Activated CD4-positive, alpha-beta T cell treated with anti-CD3 and anti-CD28 coated beads, Interleukin-2, amount 10 ng/mL, durations not matched to agents 7 days and 5 days (primary cell): ENCODE results near the gene SRC. TPM values are rescaled to one million over a fixed set of nuclear protein-coding genes. Genes with fewer than 3 reads are reported as not detected.
A peak's percentile ranks its signal among the peaks of the same experiment; 100 is the strongest.

Experiments
- CTCF ChIA-PET: fragments of 350-600 bp; sonication (Branson Sonifier 250); formaldehyde crosslinking; loops from one replicate; lab custom pipeline; 2021; ENCODE audit warnings: antibody characterized with exemption; lab: Charles Lee
- POLR2A ChIA-PET: fragments of 350-600 bp; sonication (Branson Sonifier 250); formaldehyde crosslinking; loops from one replicate; lab custom pipeline; 2021; ENCODE audit warnings: antibody characterized with exemption; lab: Charles Lee
- DNase-seq: peaks from one replicate; pipeline ENCODE4 v3.0.0-alpha.2; 2020
- H3K27ac Mint-ChIP-seq: one replicate; pipeline ENCODE4 v1.8.0; 2021; ENCODE audit warnings: mild to moderate bottlenecking, moderate library complexity, mixed read lengths
- H3K27me3 Mint-ChIP-seq: one replicate; pipeline ENCODE4 v1.8.0; 2021; ENCODE audit warnings: mixed read lengths
- H3K36me3 Mint-ChIP-seq: one replicate; pipeline ENCODE4 v1.8.0; 2021; ENCODE audit warnings: low read depth, mixed read lengths
- H3K4me1 Mint-ChIP-seq: one replicate; pipeline ENCODE4 v1.8.0; 2021; ENCODE audit warnings: mixed read lengths
- H3K4me3 Mint-ChIP-seq: one replicate; pipeline ENCODE4 v1.8.0; 2021; ENCODE audit warnings: mild to moderate bottlenecking, moderate library complexity, mixed read lengths
- H3K9me3 Mint-ChIP-seq: one replicate; pipeline ENCODE4 v1.8.0; 2021; ENCODE audit warnings: mixed read lengths
- total RNA-seq, 2 experiments: library from RNA; stranded (reverse); gene quantifications; one replicate each; pipeline ENCODE4 v1.2.3, GENCODE V29; 2021

The SRC gene
- 1 to 10 TPM; 2.1 to 2.6 TPM for total RNA-seq

- POLR2A ChIA-PET, result no interaction called here
- DNase-seq, result peak; percentile 45
- Mint-ChIP-seq H3K36me3 (no peaks in the 10 kb centered on the region), H3K9me3 (no peaks in the 10 kb centered on the region), H3K27ac (peak within 1 kb of the TSS; percentile 60), H3K4me3 (peak within 1 kb of the TSS; percentile 69), H3K27me3 (peaks cover 2% of the 10 kb centered on the region), H3K4me1 (peaks cover 21% of the 10 kb centered on the region)
- CTCF ChIA-PET, result interaction anchor here (0.6 kb wide), 1 partner anchor 138 kb away, joined by 4 read pairs; no protein-coding TSS in a partner anchor
Observed at GRCh38 chr20:37345339-37346235, at the start of gene SRC. SRC (plus strand) TSS chr20:37346140; CDS start chr20:37384154, 38,014 bp downstream.

DNA sequence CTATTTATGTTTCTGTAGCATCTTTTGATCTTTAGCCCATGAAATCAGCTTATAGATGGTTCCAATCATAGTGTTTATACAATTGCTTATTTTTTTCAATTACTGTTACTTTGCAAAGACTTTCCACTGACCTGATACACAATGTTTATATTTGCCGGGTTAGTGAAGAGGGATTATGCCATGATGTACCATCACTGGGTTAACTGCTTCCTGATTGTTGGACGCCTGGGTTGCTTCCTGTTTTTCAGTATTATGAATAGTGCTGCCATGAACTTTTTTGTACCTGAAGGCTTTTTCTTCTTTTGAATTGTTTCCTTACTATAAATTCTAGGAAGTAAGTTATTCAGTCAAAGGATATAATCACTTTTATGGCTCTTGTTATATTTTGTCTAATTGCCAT is 49.6 kb upstream of the SRC start:
- POLR2A ChIA-PET, result no interaction called here
- Mint-ChIP-seq H3K27ac (no peak overlapping the region), H3K36me3 (peaks cover 44% of the 10 kb centered on the region), H3K4me1 (peaks cover 42% of the 10 kb centered on the region), H3K9me3 (no peaks in the 10 kb centered on the region), H3K4me3 (no peak overlapping the region), H3K27me3 (no peaks in the 10 kb centered on the region)
- no peak for DNase-seq
- CTCF ChIA-PET, result interaction anchor here (0.6 kb wide), 2 partner anchors 254 to 696 kb away, joined by 3 read pairs; no protein-coding TSS in a partner anchor

DNA sequence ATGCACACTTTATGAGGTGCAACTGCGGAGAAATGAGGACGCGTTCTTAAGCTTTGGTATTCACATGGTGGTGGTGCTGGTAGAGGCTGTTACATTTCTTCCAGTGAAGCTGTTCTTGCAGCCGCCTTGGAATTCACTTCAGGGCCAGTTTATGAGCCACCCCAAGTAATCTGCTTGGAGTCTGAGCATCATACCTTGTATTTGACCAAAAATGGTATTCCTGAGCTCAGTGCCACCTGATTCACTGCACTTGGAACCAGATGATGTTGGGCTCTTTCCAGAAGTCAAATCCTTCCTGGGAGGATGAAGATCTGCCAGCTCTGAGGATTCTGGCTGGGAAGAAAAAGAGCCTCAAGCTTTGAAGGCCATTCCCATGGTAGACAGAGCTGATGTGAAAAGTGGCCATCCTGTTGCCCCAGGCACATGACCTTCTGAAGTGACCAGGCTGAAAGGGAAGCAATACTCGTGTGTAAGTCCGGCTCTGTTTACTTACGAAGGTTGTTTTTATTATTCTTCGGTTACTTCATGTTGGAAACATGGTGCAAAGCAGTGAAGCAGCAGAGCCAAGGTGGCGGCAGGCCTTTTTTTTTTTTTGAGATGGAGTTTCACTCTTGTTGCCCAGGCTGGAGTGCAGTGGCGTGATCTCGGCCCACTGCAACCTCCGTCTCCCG is 48.7 kb upstream of the SRC start:
- CTCF ChIA-PET, result interaction anchor here (0.9 kb wide), 1 partner anchor 15 kb away, joined by 3 read pairs; no protein-coding TSS in a partner anchor
- H3K36me3 Mint-ChIP-seq, result peaks cover 47% of the 10 kb centered on the region
- no peak for DNase-seq
- no peaks in the 10 kb centered on the region for H3K27me3 Mint-ChIP-seq
- POLR2A ChIA-PET, result no interaction called here
- no peak overlapping the region for H3K27ac Mint-ChIP-seq
- H3K9me3 Mint-ChIP-seq, result no peaks in the 10 kb centered on the region
- H3K4me3 Mint-ChIP-seq, result no peak overlapping the region
- peaks cover 37% of the 10 kb centered on the region for H3K4me1 Mint-ChIP-seq

DNA sequence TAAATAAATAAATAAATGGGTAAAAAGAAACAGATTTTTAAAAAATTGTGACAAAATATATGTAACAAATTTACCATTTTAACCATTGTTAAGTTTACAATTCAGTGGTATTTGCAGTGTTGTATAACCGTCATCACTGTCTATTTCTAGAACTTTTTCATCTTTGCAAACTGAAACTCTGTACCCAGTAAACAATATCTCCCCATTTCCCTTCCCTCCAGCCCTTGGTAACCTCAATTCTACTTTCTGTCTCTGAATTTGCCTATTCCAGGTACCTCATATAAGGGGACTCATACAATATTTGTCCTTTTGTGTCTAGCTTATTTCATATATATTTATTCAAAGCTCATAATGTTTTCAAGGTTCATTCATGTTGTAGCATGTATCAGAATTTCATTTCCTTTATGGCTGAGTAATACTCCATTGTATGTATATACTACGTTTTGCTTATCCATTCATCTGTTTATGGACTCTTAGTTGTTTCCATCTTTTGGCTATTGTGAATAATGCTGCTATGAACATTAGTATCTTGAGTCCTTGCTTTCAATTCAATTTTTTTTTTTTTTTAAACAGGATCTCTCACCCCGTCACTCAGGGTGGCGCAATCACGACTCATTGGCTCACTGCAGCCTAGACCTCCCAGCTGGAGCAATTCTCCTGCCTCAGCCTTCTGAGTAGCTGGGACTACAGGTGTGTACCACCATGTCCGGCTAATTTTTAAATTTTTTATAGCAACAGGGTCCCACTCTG is 47.6 kb upstream of the SRC start:
- no peaks in the 10 kb centered on the region for H3K9me3 Mint-ChIP-seq
- H3K4me1 Mint-ChIP-seq, result peaks cover 34% of the 10 kb centered on the region
- no peak overlapping the region for H3K4me3 Mint-ChIP-seq
- DNase-seq, result no peak
- ChIA-PET POLR2A (no interaction called here), CTCF (interaction anchor here (0.6 to 2.4 kb wide), 3 partner anchors 10 to 68 kb away, joined by 3 to 6 read pairs (median 3); no protein-coding TSS in a partner anchor)
- no peaks in the 10 kb centered on the region for H3K27me3 Mint-ChIP-seq
- H3K27ac Mint-ChIP-seq, result peak overlapping the region; percentile 72
- peaks cover 43% of the 10 kb centered on the region for H3K36me3 Mint-ChIP-seq

DNA sequence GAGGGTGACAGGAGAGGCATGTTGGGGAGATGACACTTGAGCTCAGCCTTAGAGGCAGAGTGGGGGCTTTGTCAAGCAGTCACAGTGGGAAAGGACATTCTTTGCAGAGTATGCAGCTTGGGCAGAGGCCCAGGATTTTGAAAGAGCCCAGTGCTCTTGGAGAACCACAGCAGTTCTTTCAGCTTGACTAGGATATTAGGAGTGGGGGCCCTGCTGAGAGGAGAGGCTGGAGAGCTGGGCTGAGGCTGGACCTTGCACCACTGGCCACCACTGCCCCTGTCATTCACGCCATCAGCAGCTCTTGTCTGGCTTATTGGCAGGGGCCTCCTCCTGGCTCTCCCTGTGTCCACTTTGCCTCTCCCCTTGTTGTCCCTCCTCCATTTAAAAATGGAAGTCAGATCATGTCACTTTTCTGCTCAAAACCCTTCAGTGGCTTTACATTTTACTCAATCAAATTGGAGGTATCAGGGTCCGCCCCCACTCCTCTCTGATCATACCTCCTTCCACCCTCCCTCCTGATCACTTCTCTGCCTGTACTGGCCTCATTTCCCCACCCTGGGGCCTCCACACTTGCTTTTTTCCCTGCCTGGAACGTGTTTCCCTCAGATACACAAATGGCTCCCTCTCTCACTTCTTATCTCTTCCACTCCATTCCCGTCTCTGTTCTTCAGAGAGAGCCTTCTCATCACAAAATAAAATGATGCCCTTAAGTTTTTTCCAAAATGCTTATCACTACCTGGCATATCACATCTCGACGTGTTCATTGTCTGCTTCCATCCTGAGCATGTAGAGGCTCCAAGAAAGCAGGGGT is 46.0 kb upstream of the SRC start:
- Mint-ChIP-seq H3K36me3 (peaks cover 43% of the 10 kb centered on the region), H3K27me3 (no peaks in the 10 kb centered on the region), H3K27ac (no peak overlapping the region), H3K4me3 (no peak overlapping the region), H3K9me3 (no peaks in the 10 kb centered on the region), H3K4me1 (peaks cover 27% of the 10 kb centered on the region)
- ChIA-PET CTCF (interaction anchor here (2.4 kb wide), 1 partner anchor 12 kb away, joined by 6 read pairs; no protein-coding TSS in a partner anchor), POLR2A (no interaction called here)
- no peak for DNase-seq

GRCh38 chr20:37301120-37301519 is 44.8 kb upstream of the SRC start:
- Mint-ChIP-seq H3K4me1 (peaks cover 23% of the 10 kb centered on the region), H3K36me3 (peaks cover 43% of the 10 kb centered on the region), H3K4me3 (no peak overlapping the region), H3K9me3 (no peaks in the 10 kb centered on the region), H3K27ac (no peak overlapping the region), H3K27me3 (no peaks in the 10 kb centered on the region)
- no peak for DNase-seq
- CTCF ChIA-PET, result interaction anchor here (1.3 kb wide), 1 partner anchor 15 kb away, joined by 3 read pairs; no protein-coding TSS in a partner anchor
- POLR2A ChIA-PET, result no interaction called here

GRCh38 chr20:37301558-37301957 is 44.4 kb upstream of the SRC start:
- no peak overlapping the region for H3K27ac Mint-ChIP-seq
- no peak for DNase-seq
- POLR2A ChIA-PET, result no interaction called here
- no peaks in the 10 kb centered on the region for H3K27me3 Mint-ChIP-seq
- peaks cover 43% of the 10 kb centered on the region for H3K36me3 Mint-ChIP-seq
- no peak overlapping the region for H3K4me3 Mint-ChIP-seq
- CTCF ChIA-PET, result interaction anchor here (1.3 kb wide), 1 partner anchor 16 kb away, joined by 3 read pairs; no protein-coding TSS in a partner anchor
- H3K9me3 Mint-ChIP-seq, result no peaks in the 10 kb centered on the region
- H3K4me1 Mint-ChIP-seq, result peaks cover 19% of the 10 kb centered on the region

GRCh38 chr20:37302981-37303380 is 43.0 kb upstream of the SRC start:
- H3K36me3 Mint-ChIP-seq, result peaks cover 37% of the 10 kb centered on the region
- no peak for DNase-seq
- ChIA-PET POLR2A (no interaction called here), CTCF (interaction anchor here (1.1 kb wide), 1 partner anchor 210 kb away, joined by 3 read pairs; no protein-coding TSS in a partner anchor)
- H3K9me3 Mint-ChIP-seq, result no peaks in the 10 kb centered on the region
- H3K4me3 Mint-ChIP-seq, result no peak overlapping the region
- H3K4me1 Mint-ChIP-seq, result peaks cover 10% of the 10 kb centered on the region
- no peak overlapping the region for H3K27ac Mint-ChIP-seq
- H3K27me3 Mint-ChIP-seq, result no peaks in the 10 kb centered on the region

DNA sequence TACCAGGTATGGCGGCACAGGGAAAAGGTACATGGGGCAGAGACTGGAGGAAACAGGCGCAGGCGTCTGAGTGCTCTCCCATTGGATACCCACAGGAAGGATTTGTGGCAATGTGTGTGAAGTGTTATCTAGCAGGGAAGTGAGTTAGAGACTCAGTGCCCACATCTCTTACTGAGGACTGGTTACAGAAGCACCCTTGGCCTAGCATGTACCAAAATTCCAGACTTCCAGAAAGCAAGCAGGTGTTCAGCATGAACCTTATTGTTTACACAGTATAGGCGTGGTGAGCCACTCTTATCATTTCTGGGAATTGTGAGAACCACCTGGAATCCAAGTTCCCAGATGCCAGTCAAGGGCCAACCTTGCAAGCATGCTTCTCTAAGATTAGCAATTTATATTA is 42.3 kb upstream of the SRC start:
- no peak for DNase-seq
- peaks cover 32% of the 10 kb centered on the region for H3K36me3 Mint-ChIP-seq
- H3K27me3 Mint-ChIP-seq, result no peaks in the 10 kb centered on the region
- H3K4me3 Mint-ChIP-seq, result no peak overlapping the region
- peaks cover 9% of the 10 kb centered on the region for H3K4me1 Mint-ChIP-seq
- H3K9me3 Mint-ChIP-seq, result no peaks in the 10 kb centered on the region
- H3K27ac Mint-ChIP-seq, result no peak overlapping the region
- ChIA-PET POLR2A (no interaction called here), CTCF (no interaction called here)

GRCh38 chr20:37305079-37305478 is 40.9 kb upstream of the SRC start:
- Mint-ChIP-seq H3K9me3 (no peaks in the 10 kb centered on the region), H3K36me3 (peaks cover 25% of the 10 kb centered on the region), H3K4me3 (no peak overlapping the region), H3K27ac (no peak overlapping the region), H3K27me3 (no peaks in the 10 kb centered on the region), H3K4me1 (peaks cover 8% of the 10 kb centered on the region)
- DNase-seq, result no peak
- POLR2A ChIA-PET, result no interaction called here
- CTCF ChIA-PET, result interaction anchor here (0.6 kb wide), 2 partner anchors 117 to 1120 kb away, joined by 3 read pairs; no protein-coding TSS in a partner anchor

DNA sequence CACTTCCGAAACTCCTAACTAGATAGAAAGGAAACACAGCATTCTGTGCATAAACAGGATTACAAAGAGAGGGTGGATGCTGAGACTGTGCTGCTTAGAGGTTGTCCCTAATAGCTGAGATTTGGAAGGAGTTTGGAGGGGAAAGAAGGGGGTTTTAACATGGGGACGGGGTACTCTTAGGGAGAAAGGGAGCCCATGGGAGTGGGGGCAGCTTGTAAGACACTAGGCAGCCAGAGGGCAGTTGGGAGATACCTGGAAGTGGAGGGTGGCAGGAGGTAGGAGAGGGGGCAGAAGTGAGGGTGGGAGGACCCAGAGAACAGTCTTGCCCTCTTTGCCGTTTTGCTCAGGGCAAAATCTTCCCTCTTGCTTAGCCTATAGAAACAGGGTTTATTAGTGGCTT is 40.1 kb upstream of the SRC start:
- POLR2A ChIA-PET, result no interaction called here
- no peak for DNase-seq
- Mint-ChIP-seq H3K4me3 (no peak overlapping the region), H3K27me3 (no peaks in the 10 kb centered on the region), H3K4me1 (peaks cover 8% of the 10 kb centered on the region), H3K9me3 (no peaks in the 10 kb centered on the region), H3K27ac (peak overlapping the region; percentile 34), H3K36me3 (peaks cover 19% of the 10 kb centered on the region)
- CTCF ChIA-PET, result no interaction called here
